ENCODE results near the gene CDC7. TPM values are rescaled to one million over a fixed set of nuclear protein-coding genes. Genes with fewer than 3 reads are reported as not detected.

CDC7 gene
- total and polyA plus RNA-seq, 2 experiments from 2014 or later, result 26.6 to 44.0 TPM

DNA sequence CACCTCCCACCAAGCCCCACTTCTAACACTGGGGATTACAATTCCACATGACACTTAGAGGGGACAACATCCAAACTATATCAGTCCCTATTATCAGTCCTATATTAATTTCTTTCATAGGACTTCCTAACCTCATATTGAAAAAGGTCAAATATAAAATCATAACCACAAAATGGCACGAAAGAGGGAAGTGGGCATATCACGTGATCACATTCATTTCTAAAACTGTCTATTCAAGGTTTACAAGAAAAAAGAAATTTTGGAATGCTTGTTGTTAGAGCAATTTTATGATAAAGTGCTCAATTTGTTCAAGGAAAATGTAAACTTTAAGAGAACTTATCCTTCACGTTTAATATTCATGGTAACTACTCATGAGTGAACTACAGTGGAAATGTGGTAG, 13.2 kb upstream of the CDC7 start:
- Histone ChIP-seq H3K36me3 (ENCODE audit: insufficient read depth) (no peaks in the 10 kb centered on the region; the same call in 1 of the 2 replicates), H3K4me2 (no peak overlapping the region), H3K9me2 (ENCODE audit: insufficient read depth) (no peaks in the 10 kb centered on the region), H3K4me3 (no peak overlapping the region), H3K4me1 (ENCODE audit: insufficient read depth) (no peaks in the 10 kb centered on the region), H3K27me3 (ENCODE audit: insufficient read depth) (no peaks in the 10 kb centered on the region), H2AFZ (no peak overlapping the region), H3K27ac (ENCODE audit: low read depth) (no peak overlapping the region), H3K79me2 (replicated peaks; ENCODE audit: insufficient read depth) (no peaks in the 10 kb centered on the region), H4K20me1 (replicated peaks; ENCODE audit: insufficient read depth) (no peaks in the 10 kb centered on the region), H3F3A (replicated peaks; ENCODE audit: low read depth) (no peaks in the 10 kb centered on the region)
- H3K36me3 Mint-ChIP-seq (ENCODE audit: low read depth), result peaks cover 8% of the 10 kb centered on the region; the same call in 2 of the 3 replicates
- no peak overlapping the region for H3K27ac Mint-ChIP-seq
- no peaks in the 10 kb centered on the region for H3K4me1 Mint-ChIP-seq
- H3K4me3 Mint-ChIP-seq, result no peak overlapping the region
- peaks cover 3% of the 10 kb centered on the region for H3K27me3 Mint-ChIP-seq (ENCODE audit: insufficient read depth, low read depth, poor library complexity)
- ATAC-seq, result no peak
- no peak for DNase-seq (ENCODE audit: low spot score)
- peaks cover 23% of the 10 kb centered on the region for H3K9me3 Mint-ChIP-seq
- no peak for TF ChIP-seq POLR2AphosphoS5 (IDR thresholded peaks at IDR 0.05; ENCODE audit: low read depth)
- no peak for TF ChIP-seq ZNF114 (CRISPR knock-in tag; IDR thresholded peaks at IDR 0.05)
- TF ChIP-seq, protein P1, sequence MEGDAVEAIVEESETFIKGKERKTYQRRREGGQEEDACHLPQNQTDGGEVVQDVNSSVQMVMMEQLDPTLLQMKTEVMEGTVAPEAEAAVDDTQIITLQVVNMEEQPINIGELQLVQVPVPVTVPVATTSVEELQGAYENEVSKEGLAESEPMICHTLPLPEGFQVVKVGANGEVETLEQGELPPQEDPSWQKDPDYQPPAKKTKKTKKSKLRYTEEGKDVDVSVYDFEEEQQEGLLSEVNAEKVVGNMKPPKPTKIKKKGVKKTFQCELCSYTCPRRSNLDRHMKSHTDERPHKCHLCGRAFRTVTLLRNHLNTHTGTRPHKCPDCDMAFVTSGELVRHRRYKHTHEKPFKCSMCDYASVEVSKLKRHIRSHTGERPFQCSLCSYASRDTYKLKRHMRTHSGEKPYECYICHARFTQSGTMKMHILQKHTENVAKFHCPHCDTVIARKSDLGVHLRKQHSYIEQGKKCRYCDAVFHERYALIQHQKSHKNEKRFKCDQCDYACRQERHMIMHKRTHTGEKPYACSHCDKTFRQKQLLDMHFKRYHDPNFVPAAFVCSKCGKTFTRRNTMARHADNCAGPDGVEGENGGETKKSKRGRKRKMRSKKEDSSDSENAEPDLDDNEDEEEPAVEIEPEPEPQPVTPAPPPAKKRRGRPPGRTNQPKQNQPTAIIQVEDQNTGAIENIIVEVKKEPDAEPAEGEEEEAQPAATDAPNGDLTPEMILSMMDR (conservative IDR thresholded peaks at IDR 0.05; ENCODE audit: low read depth in 2 of 2), result no peak
- no peak for TF ChIP-seq CREB1 (CRISPR knock-in tag; IDR thresholded peaks at IDR 0.05; ENCODE audit: low read depth)
- TF ChIP-seq JUNB (IDR thresholded peaks at IDR 0.05; ENCODE audit: unreplicated experiment), result no peak
- TF ChIP-seq NANOG (IDR thresholded peaks at IDR 0.05; ENCODE audit: borderline replicate concordance), result no peak
- TF ChIP-seq EZH2 (IDR thresholded peaks at IDR 0.05; ENCODE audit: low read depth, unreplicated experiment), result no peak
- no peak for TF ChIP-seq ETS1 (IDR thresholded peaks at IDR 0.05)
- TF ChIP-seq ZNF331 (CRISPR knock-in tag; IDR thresholded peaks at IDR 0.05; ENCODE audit: low read depth), result no peak
- TF ChIP-seq ZNF462 (CRISPR knock-in tag; IDR thresholded peaks at IDR 0.05), result no peak
- TF ChIP-seq, protein P2, sequence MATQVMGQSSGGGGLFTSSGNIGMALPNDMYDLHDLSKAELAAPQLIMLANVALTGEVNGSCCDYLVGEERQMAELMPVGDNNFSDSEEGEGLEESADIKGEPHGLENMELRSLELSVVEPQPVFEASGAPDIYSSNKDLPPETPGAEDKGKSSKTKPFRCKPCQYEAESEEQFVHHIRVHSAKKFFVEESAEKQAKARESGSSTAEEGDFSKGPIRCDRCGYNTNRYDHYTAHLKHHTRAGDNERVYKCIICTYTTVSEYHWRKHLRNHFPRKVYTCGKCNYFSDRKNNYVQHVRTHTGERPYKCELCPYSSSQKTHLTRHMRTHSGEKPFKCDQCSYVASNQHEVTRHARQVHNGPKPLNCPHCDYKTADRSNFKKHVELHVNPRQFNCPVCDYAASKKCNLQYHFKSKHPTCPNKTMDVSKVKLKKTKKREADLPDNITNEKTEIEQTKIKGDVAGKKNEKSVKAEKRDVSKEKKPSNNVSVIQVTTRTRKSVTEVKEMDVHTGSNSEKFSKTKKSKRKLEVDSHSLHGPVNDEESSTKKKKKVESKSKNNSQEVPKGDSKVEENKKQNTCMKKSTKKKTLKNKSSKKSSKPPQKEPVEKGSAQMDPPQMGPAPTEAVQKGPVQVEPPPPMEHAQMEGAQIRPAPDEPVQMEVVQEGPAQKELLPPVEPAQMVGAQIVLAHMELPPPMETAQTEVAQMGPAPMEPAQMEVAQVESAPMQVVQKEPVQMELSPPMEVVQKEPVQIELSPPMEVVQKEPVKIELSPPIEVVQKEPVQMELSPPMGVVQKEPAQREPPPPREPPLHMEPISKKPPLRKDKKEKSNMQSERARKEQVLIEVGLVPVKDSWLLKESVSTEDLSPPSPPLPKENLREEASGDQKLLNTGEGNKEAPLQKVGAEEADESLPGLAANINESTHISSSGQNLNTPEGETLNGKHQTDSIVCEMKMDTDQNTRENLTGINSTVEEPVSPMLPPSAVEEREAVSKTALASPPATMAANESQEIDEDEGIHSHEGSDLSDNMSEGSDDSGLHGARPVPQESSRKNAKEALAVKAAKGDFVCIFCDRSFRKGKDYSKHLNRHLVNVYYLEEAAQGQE (IDR thresholded peaks at IDR 0.05; ENCODE audit: unreplicated experiment), result no peak
- no peak for TF ChIP-seq STAT1 (IDR thresholded peaks at IDR 0.05; ENCODE audit: unreplicated experiment)
- no peak for TF ChIP-seq EZH2phosphoT487 (IDR thresholded peaks at IDR 0.05; ENCODE audit: unreplicated experiment)
